Skin of body (tissue), 2 donors: ENCODE data around the gene DNAJA2. TPM values are rescaled to one million over a fixed set of nuclear protein-coding genes. Genes with fewer than 3 reads are reported as not detected.

Experiments
- DNase-seq: peaks from one replicate; lab custom pipeline; 2025; lab: John Stamatoyannopoulos, UW
- total RNA-seq: library from RNA; depleted of rRNA; stranded (reverse); fragments of >200 nt; gene quantifications from one replicate; pipeline ENCODE4 v1.2.3, GENCODE V29; 2014

The DNAJA2 gene
- total RNA-seq, 1 donor from 2014 or later = 49.7 TPM

- no peak for DNase-seq
Observed at GRCh38 chr16:46928811-46929210, 44.7 kb downstream of the DNAJA2 start.

- no peak for DNase-seq
Observed at GRCh38 chr16:46927273-46927672, 46.2 kb downstream of the DNAJA2 start.

DNA sequence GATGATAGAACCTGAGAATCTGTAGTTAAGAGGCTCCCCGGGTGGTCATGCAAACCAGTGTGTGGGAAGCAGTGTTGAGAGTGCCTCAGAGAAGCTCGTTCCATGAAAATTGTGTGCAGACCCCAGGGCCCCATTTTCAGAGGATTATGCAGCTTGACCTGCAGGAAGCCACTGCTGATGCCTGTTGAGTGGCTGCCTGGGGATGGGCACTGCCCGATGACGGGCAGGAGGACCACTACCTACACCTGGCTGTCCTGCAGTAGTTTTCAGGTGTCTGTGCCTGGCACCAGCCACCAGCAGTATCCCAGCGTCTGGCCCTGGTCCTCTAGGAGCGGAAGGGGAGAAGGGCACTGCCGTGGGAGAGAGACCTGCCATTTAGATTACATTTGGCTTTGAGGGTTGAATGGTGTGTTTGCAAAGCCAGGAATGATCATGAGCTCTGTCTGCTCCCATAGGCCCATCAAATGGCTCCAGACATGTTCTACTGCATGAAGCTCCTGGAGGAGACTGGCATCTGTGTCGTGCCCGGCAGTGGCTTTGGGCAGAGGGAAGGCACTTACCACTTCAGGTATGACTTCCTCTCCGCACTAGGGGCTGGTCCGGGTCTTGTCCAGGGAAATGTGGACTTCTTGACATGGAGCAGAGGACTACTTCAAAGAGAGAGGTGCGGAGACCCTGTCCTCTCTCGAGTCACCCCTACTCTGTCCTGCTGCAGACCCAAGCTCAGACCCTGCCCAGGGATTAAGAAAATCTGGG lies 46.8 kb downstream of the DNAJA2 start:
- no peak for DNase-seq

GRCh38 chr16:46924402-46924801 lies 49.1 kb downstream of the DNAJA2 start:
- no peak for DNase-seq

GRCh38 chr16:46923513-46924295 lies 49.8 kb downstream of the DNAJA2 start:
- DNase-seq = no peak

DNA sequence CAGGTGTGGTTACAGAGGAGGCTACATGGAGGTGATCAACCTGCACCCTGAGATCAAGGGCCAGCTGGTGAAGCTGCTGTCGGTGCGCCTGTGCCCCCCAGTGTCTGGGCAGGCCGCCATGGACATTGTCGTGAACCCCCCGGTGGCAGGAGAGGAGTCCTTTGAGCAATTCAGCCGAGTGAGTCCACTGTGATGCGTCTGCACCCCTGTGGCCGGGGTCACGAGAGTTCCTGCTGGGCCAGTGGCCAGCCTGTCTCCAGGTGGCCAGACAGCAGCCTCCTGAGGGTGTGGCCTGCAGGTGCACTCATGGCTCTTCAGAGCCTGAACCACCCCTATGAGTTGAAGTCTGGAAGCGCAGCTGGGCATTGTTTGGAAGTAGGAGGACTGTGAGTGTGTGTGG lies 51.2 kb downstream of the DNAJA2 start:
- DNase-seq = no peak

GRCh38 chr16:46920402-46921068 lies 52.9 kb downstream of the DNAJA2 start:
- no peak for DNase-seq

DNA sequence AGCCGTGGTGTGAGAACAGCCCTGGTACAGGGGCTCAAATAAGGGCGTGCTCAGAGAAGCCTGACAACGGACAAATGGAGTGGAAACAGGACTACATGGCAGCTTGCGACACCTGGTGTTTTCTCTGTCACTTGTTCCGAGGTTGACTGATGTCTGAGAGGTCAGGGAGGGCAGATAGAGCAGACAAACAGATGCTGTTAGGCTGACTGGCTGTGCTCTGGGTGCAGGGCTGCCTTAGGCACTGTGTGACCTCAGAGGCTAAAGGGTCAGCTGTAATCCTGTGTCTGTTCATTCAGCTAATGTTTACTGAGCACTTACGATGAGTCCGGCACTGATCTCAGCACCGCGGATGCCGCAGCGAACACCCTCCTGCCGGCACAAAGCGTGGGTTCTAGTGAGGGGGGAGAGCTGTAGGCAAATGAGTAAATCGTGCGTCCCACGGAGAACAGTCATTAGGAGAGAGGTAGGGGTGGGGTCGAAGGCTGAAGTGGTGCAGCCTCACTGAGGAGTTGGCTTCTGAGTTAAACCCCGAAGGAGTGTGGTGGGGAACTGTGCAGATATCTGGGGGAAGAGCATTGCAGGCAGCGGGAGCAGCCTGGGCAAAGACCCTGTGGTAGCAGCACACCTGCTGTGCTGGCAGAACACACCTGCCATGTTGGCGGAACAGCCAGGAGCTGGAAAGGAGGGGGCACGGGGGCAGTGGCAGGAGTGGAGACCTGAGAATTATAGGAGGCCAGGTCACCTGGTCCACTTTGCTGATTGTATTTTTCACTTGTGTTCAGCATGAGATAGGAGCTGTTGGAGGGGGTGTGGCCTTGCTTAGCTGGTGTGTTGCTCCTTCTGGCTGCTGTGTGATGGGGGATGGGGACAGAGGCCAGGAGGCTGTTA lies 54.3 kb downstream of the DNAJA2 start:
- no peak for DNase-seq

GRCh38 chr16:46918400-46918799 lies 55.1 kb downstream of the DNAJA2 start:
- no peak for DNase-seq

- no peak for DNase-seq
Observed at GRCh38 chr16:46916980-46917379, 56.5 kb downstream of the DNAJA2 start.

GRCh38 chr16:46915483-46916025 lies 57.9 kb downstream of the DNAJA2 start:
- no peak for DNase-seq

GRCh38 chr16:46914556-46915201 lies 58.8 kb downstream of the DNAJA2 start:
- DNase-seq = no peak

- DNase-seq = no peak
Observed at GRCh38 chr16:46911650-46912049, 61.8 kb downstream of the DNAJA2 start.

GRCh38 chr16:46911038-46911437 lies 62.4 kb downstream of the DNAJA2 start:
- no peak for DNase-seq

DNA sequence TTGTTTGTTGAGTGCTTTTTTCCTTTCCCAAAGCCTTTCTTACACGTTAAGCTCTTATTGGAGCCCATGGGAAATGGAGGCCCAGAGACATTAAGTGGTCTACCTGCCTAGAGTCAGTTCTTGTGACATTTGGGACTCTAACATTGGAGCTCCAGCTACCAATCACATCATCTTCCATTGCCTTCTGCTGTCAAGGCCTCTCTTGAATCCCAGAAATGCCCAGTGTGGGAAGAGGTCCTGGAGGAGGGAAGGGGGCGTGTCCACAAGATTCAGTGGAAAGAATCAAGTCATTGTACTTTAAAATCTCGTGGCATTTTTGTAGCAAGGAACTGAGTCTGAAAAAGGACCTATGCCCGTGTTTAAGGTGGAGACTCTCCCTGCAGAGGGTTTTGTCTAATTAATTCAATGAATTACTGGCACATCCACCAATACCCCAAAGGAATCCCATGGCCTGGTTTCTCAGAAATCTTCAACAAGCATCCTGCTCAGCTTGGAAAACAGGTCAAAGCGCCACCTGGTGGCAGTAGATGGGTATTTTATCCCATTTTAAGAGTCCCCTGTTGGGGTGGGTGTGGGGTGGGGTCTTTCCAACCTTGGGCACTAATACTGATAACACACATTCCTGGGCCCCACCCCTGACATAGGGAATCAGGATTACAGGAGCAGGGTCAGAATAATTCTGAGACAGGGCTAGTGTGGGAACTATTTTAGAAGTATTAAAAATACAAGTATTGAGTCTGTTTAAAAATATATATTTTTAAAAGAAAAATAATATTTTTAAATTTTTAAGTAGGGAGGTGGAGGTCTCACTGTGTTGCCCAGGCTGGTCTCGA lies 64.7 kb downstream of the DNAJA2 start:
- DNase-seq = peak; percentile 29

DNA sequence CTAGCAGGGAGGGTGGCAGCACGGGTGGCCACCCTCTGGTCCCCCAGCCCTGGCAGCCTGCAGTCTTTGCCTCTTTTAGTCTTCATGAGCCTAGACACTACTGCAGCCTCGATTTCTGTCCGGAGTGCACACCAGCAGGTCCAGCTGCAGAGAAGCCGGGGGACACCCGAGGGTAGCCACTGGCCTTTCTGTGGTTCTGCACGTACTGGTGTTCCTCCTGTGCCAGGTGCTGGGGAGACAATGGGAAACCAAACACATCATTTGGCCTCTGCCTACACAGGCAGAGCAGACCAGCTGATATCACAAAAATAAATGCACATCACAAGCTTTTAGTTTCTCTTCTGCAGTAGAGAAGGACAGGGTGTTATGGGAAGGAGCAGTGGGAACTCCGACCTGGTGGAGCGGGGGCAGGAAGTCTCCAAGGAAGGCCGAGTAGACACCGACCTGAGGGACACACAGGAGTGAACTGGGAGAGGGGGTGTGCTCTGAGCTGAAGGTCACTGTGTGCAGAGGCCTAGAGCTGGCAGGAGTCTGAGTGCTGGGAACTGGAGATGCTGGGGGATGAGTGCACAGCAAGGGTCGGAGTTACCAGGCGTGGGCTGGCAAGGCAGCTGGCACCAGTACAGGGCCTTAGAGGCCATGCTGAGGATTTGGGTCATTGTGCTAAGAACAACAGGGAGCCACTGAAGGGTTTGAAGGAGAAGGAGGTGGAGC lies 66.3 kb downstream of the DNAJA2 start:
- no peak for DNase-seq

GRCh38 chr16:46906360-46907060 lies 67.0 kb downstream of the DNAJA2 start:
- no peak for DNase-seq
